B cell (primary cell): ENCODE data around the gene TOB2.

ENCODE experiments used
- CTCF ChIP-seq: fragments of 200-600 bp; IDR thresholded peaks from one replicate; pipeline ENCODE4 v1.8.0; 2022; ENCODE audit warnings: antibody characterized with exemption, mild to moderate bottlenecking
- EZH2 ChIP-seq: IDR thresholded peaks from 2 replicates; pipeline ENCODE4 v1.6.1; 2012; ENCODE audit warnings: borderline replicate concordance, low read depth, mild to moderate bottlenecking, moderate library complexity, low read length; ENCODE audit not compliant: insufficient read depth, poor library complexity, severe bottlenecking

- TF ChIP-seq CTCF: no peak
- TF ChIP-seq EZH2: no peak
Measured at GRCh38 chr22:41425660-41426365, 20.8 kb downstream of the TOB2 start.
